Upper lobe of left lung (tissue), 6 donors: ENCODE measurements around the gene LHX5. TPM values are rescaled to one million over a fixed set of nuclear protein-coding genes. Genes with fewer than 3 reads are reported as not detected.

Experiments
- ATAC-seq, 2 donors: fragments of 200-7000 bp; cut with Tn5 transposase; one replicate each; pipeline ENCODE4 v1.9.1; 2022; ENCODE audit warnings: mild to moderate bottlenecking in 2 of 2, moderate library complexity in 2 of 2; ENCODE audit not compliant: low FRiP score in 2 of 2
- DNase-seq, 2 donors: peaks; one replicate each; pipeline ENCODE4 v3.0.0-alpha.2; 2019 to 2020
- H3K27ac ChIP-seq, 4 donors: fragments of 200-600 bp; sonication (generic); one replicate each; pipeline ENCODE4 v1.5.1; 2016 to 2019
- H3K27me3 ChIP-seq, 4 donors: fragments of 200-600 bp; sonication (generic); one replicate each; pipeline ENCODE4 v1.5.1; 2017 to 2019
- H3K36me3 ChIP-seq, 4 donors: fragments of 200-600 bp; sonication (generic); one replicate each; pipeline ENCODE4 v1.5.1; 2016 to 2019
- H3K4me1 ChIP-seq, 4 donors: fragments of 200-600 bp; sonication (generic); one replicate each; pipeline ENCODE4 v1.5.1; 2018 to 2019
- H3K4me3 ChIP-seq, 4 donors: fragments of 200-600 bp; sonication (generic); one replicate each; pipeline ENCODE4 v1.5.1; 2017 to 2019; ENCODE audit warnings: mild to moderate bottlenecking in 2 of 4, moderate library complexity in 1 of 4
- H3K9me3 ChIP-seq, 4 donors: fragments of 200-600 bp; sonication (generic); one replicate each; pipeline ENCODE4 v1.5.1; 2018 to 2019
- CTCF ChIP-seq, 6 experiments: fragments of 450-650 bp in 4 of 6; fragments of 200-600 bp in 2 of 6; sonication (generic) in 2 of 6; IDR thresholded peaks; one replicate each; pipeline ENCODE4 v1.5.1; 2016 to 2019; ENCODE audit warnings: antibody characterized with exemption in 6 of 6
- EP300 ChIP-seq, 4 donors: sonication (generic); formaldehyde crosslinking; IDR thresholded peaks; one replicate each; pipeline ENCODE4 v1.5.1; 2017; ENCODE audit warnings: antibody characterized with exemption in 4 of 4, control low read depth in 2 of 4
- POLR2A ChIP-seq, 4 donors: fragments of 450-650 bp; IDR thresholded peaks; one replicate each; pipeline ENCODE4 v1.5.1; 2016 to 2017; ENCODE audit warnings: antibody characterized with exemption in 4 of 4, mild to moderate bottlenecking in 2 of 4
- POLR2AphosphoS5 ChIP-seq, 2 donors: sonication (generic); formaldehyde crosslinking; IDR thresholded peaks; one replicate each; pipeline ENCODE4 v1.5.1; 2017; ENCODE audit warnings: antibody characterized with exemption in 2 of 2
- WGBS, 2 donors: methylation state at CpG; one replicate each; pipeline ENCODE4 v1.1.5; 2017 to 2018; 5-methylcytosine and 5-hydroxymethylcytosine counted together
- total RNA-seq, 6 donors: library from RNA; depleted of rRNA in 4 of 6; stranded (reverse); fragments of >200 nt in 4 of 6; gene quantifications; one replicate each; pipeline versions ENCODE4 v1.1.0 to v1.2.1, GENCODE V29; 2016 to 2021
- donor health status: DM: no; HTN: no; CAD: no; lungs with moderate emphysema.
- donor health status: DM: no; HTN: yes; CAD: no; lungs with severe emphysema.

Gene LHX5
- total RNA-seq, 6 donors from 2014 or later, result not detected

- H3K27me3 ChIP-seq, result peaks cover 0 to 27% (median 17%) of the 10 kb centered on the region in 4 donors
- H3K27ac ChIP-seq, result no peak overlapping the region
- WGBS, 2 donors, result 36 to 44% methylated on average over 4 of the region's 4 CpGs
- TF ChIP-seq CTCF (IDR thresholded peaks at IDR 0.05) (no peak), POLR2A (IDR thresholded peaks at IDR 0.05) (no peak), EP300 (IDR thresholded peaks at IDR 0.05) (no peak), POLR2AphosphoS5 (IDR thresholded peaks at IDR 0.05) (no peak)
- H3K9me3 ChIP-seq, result no peaks in the 10 kb centered on the region
- peaks cover 15 to 29% (median 27%) of the 10 kb centered on the region in 4 donors for H3K4me1 ChIP-seq
- H3K36me3 ChIP-seq, result no peaks in the 10 kb centered on the region
- ATAC-seq, result no peak
- H3K4me3 ChIP-seq, result no peak overlapping the region
- no peak for DNase-seq
Measured at GRCh38 chr12:113459981-113460380, 11.7 kb downstream of the LHX5 start.

- no peak for DNase-seq
Measured at GRCh38 chr12:113457710-113458109, 14.0 kb downstream of the LHX5 start.

GRCh38 chr12:113457185-113457584 lies 14.5 kb downstream of the LHX5 start:
- H3K27me3 ChIP-seq, result peaks cover 0 to 1% (median 0%) of the 10 kb centered on the region in 4 donors
- peaks cover under 1 to 2% (median 1%) of the 10 kb centered on the region in 4 donors for H3K4me1 ChIP-seq
- WGBS, 2 donors, result 42 to 53% methylated on average over 10 of the region's 10 CpGs
- no peak for DNase-seq
- H3K27ac ChIP-seq, result no peak overlapping the region
- no peaks in the 10 kb centered on the region for H3K9me3 ChIP-seq
- no peak for ATAC-seq
- H3K4me3 ChIP-seq, result no peak overlapping the region
- TF ChIP-seq POLR2AphosphoS5 (IDR thresholded peaks at IDR 0.05) (no peak), POLR2A (IDR thresholded peaks at IDR 0.05) (no peak), CTCF (IDR thresholded peaks at IDR 0.05) (no peak), EP300 (IDR thresholded peaks at IDR 0.05) (no peak)
- H3K36me3 ChIP-seq, result no peaks in the 10 kb centered on the region

More at GRCh38 chr12:113457710-113458109, 14.0 kb downstream of the LHX5 start:
- H3K4me1 ChIP-seq, result peaks cover 6 to 7% (median 7%) of the 10 kb centered on the region in 4 donors
- peaks cover 0 to 5% (median under 1%) of the 10 kb centered on the region in 4 donors for H3K27me3 ChIP-seq
- TF ChIP-seq POLR2AphosphoS5 (IDR thresholded peaks at IDR 0.05) (no peak), EP300 (IDR thresholded peaks at IDR 0.05) (no peak), POLR2A (IDR thresholded peaks at IDR 0.05) (no peak), CTCF (IDR thresholded peaks at IDR 0.05) (no peak)
- no peaks in the 10 kb centered on the region for H3K36me3 ChIP-seq
- no peak for ATAC-seq
- WGBS, 2 donors, result 44 to 49% methylated on average over 4 of the region's 4 CpGs
- H3K9me3 ChIP-seq, result no peaks in the 10 kb centered on the region
- no peak overlapping the region for H3K4me3 ChIP-seq
- H3K27ac ChIP-seq, result no peak overlapping the region

- no peaks in the 10 kb centered on the region for H3K9me3 ChIP-seq
- WGBS, 2 donors, result 40 to 46% methylated on average over 4 of the region's 4 CpGs
- TF ChIP-seq CTCF (IDR thresholded peaks at IDR 0.05) (no peak), POLR2A (IDR thresholded peaks at IDR 0.05) (no peak), POLR2AphosphoS5 (IDR thresholded peaks at IDR 0.05) (no peak), EP300 (IDR thresholded peaks at IDR 0.05) (no peak)
- no peaks in the 10 kb centered on the region for H3K36me3 ChIP-seq
- no peak overlapping the region for H3K4me3 ChIP-seq
- H3K27ac ChIP-seq, result no peak overlapping the region
- DNase-seq (no peak), ATAC-seq (no peak)
- no peaks in the 10 kb centered on the region for H3K4me1 ChIP-seq
- H3K27me3 ChIP-seq, result no peaks in the 10 kb centered on the region
Measured at GRCh38 chr12:113456761-113457160, 14.9 kb downstream of the LHX5 start.

- Histone ChIP-seq H3K36me3 (no peaks in the 10 kb centered on the region), H3K4me3 (no peak overlapping the region), H3K4me1 (no peaks in the 10 kb centered on the region), H3K27ac (no peak overlapping the region), H3K27me3 (no peaks in the 10 kb centered on the region), H3K9me3 (no peaks in the 10 kb centered on the region)
- no peak for ATAC-seq
- TF ChIP-seq CTCF (IDR thresholded peaks at IDR 0.05), result no peak
- no peak for TF ChIP-seq POLR2AphosphoS5 (IDR thresholded peaks at IDR 0.05)
- DNase-seq, result no peak
- 62 to 63% methylated on average over 2 of the region's 2 CpGs for WGBS, 2 donors
Measured at GRCh38 chr12:113456199-113456598, 15.5 kb downstream of the LHX5 start.
